ENCODE measurements around the gene SSH3.

The SSH3 gene

GRCh38 chr11:67299471-67300191 is 3.7 kb upstream of the SSH3 start:
- DNase-seq = no peak

- no peak for DNase-seq
Observed at GRCh38 chr11:67300256-67300755, 3.0 kb upstream of the SSH3 start.

- no peak for DNase-seq
Observed at GRCh38 chr11:67300756-67301312, 2.5 kb upstream of the SSH3 start.

- DNase-seq = no peak
Observed at GRCh38 chr11:67301313-67301921, 1.9 kb upstream of the SSH3 start.

- DNase-seq = no peak
Observed at GRCh38 chr11:67301951-67302516, 1.3 kb upstream of the SSH3 start.

GRCh38 chr11:67302571-67303131 is 679 bp upstream of the SSH3 start:
- DNase-seq = peak; percentile 15

- no peak for DNase-seq
Observed at GRCh38 chr11:67303835-67304411, 593 bp downstream of the SSH3 start.

GRCh38 chr11:67304511-67305113 is 1.3 kb downstream of the SSH3 start:
- no peak for DNase-seq

- DNase-seq = no peak
Observed at GRCh38 chr11:67306769-67307544, 3.6 kb downstream of the SSH3 start.

- no peak for DNase-seq
Observed at GRCh38 chr11:67307545-67308001, 4.2 kb downstream of the SSH3 start.

GRCh38 chr11:67308031-67308866 is 4.9 kb downstream of the SSH3 start:
- no peak for DNase-seq

GRCh38 chr11:67309166-67309565 is 5.8 kb downstream of the SSH3 start:
- no peak for DNase-seq

GRCh38 chr11:67309661-67310061 is 6.3 kb downstream of the SSH3 start:
- no peak for DNase-seq

- DNase-seq = no peak
Observed at GRCh38 chr11:67310246-67311050, 7.1 kb downstream of the SSH3 start.

GRCh38 chr11:67311051-67311555 is 7.8 kb downstream of the SSH3 start:
- DNase-seq = no peak

GRCh38 chr11:67311556-67312082 is 8.3 kb downstream of the SSH3 start:
- no peak for DNase-seq

- DNase-seq = peak; percentile 82
Observed at GRCh38 chr11:67312187-67313021, 9.1 kb downstream of the SSH3 start.

- DNase-seq = no peak
Observed at GRCh38 chr11:67313125-67313890, 10.0 kb downstream of the SSH3 start.

Measured in OCI-M1 (cell line).